ENCODE data around the gene POLK.

- TF ChIP-seq, protein P1, sequence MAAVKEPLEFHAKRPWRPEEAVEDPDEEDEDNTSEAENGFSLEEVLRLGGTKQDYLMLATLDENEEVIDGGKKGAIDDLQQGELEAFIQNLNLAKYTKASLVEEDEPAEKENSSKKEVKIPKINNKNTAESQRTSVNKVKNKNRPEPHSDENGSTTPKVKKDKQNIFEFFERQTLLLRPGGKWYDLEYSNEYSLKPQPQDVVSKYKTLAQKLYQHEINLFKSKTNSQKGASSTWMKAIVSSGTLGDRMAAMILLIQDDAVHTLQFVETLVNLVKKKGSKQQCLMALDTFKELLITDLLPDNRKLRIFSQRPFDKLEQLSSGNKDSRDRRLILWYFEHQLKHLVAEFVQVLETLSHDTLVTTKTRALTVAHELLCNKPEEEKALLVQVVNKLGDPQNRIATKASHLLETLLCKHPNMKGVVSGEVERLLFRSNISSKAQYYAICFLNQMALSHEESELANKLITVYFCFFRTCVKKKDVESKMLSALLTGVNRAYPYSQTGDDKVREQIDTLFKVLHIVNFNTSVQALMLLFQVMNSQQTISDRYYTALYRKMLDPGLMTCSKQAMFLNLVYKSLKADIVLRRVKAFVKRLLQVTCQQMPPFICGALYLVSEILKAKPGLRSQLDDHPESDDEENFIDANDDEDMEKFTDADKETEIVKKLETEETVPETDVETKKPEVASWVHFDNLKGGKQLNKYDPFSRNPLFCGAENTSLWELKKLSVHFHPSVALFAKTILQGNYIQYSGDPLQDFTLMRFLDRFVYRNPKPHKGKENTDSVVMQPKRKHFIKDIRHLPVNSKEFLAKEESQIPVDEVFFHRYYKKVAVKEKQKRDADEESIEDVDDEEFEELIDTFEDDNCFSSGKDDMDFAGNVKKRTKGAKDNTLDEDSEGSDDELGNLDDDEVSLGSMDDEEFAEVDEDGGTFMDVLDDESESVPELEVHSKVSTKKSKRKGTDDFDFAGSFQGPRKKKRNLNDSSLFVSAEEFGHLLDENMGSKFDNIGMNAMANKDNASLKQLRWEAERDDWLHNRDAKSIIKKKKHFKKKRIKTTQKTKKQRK (IDR thresholded peaks at IDR 0.05; ENCODE audit: low read length) = no peak
- TF ChIP-seq HDAC2 (CRISPR knock-in tag; IDR thresholded peaks at IDR 0.05) (no peak), HDAC1 (CRISPR knock-in tag; IDR thresholded peaks at IDR 0.05) (no peak)
Measured at GRCh38 chr5:75567710-75568109, 56.0 kb downstream of the POLK start.
